ENCODE data around the gene SEC16A.
A peak's percentile ranks its signal among the peaks of the same experiment; 100 is the strongest.

The SEC16A gene

GRCh38 chr9:136482793-136483588, at the start of gene SEC16A:
TSS of gene SEC16A (minus strand) at chr9:136483040. CDS start at chr9:136477615, 5,425 bp downstream.
- DNase-seq (ENCODE audit: low read depth), result peak; percentile 99

GRCh38 chr9:136531904-136532798, 49.3 kb upstream of the SEC16A start:
- no peak for DNase-seq (ENCODE audit: low read depth)

- DNase-seq (ENCODE audit: low read depth), result no peak
These were observed 48.5 kb upstream of the SEC16A start for GRCh38 chr9:136531186-136531903.

- DNase-seq (ENCODE audit: low read depth), result no peak
These were observed 47.7 kb upstream of the SEC16A start for GRCh38 chr9:136530461-136531089.

GRCh38 chr9:136529516-136530460, 46.9 kb upstream of the SEC16A start:
- DNase-seq (ENCODE audit: low read depth), result no peak

GRCh38 chr9:136528716-136529341, 46.0 kb upstream of the SEC16A start:
- no peak for DNase-seq (ENCODE audit: low read depth)

- no peak for DNase-seq (ENCODE audit: low read depth)
These were observed 45.2 kb upstream of the SEC16A start for GRCh38 chr9:136527721-136528710.

GRCh38 chr9:136527131-136527530, 44.3 kb upstream of the SEC16A start:
- DNase-seq (ENCODE audit: low read depth), result no peak

- DNase-seq (ENCODE audit: low read depth), result no peak
These were observed 43.8 kb upstream of the SEC16A start for GRCh38 chr9:136526625-136527066.

GRCh38 chr9:136525841-136526499, 43.1 kb upstream of the SEC16A start:
- DNase-seq (ENCODE audit: low read depth), result no peak

GRCh38 chr9:136525207-136525606, 42.4 kb upstream of the SEC16A start:
- DNase-seq (ENCODE audit: low read depth), result no peak

- no peak for DNase-seq (ENCODE audit: low read depth)
These were observed 39.7 kb upstream of the SEC16A start for GRCh38 chr9:136522314-136523237.

GRCh38 chr9:136521537-136521936, 38.7 kb upstream of the SEC16A start:
- DNase-seq (ENCODE audit: low read depth), result no peak

- no peak for DNase-seq (ENCODE audit: low read depth)
These were observed 37.3 kb upstream of the SEC16A start for GRCh38 chr9:136520053-136520540.

- no peak for DNase-seq (ENCODE audit: low read depth)
These were observed 36.6 kb upstream of the SEC16A start for GRCh38 chr9:136519263-136520052.

- DNase-seq (ENCODE audit: low read depth), result no peak
These were observed 35.8 kb upstream of the SEC16A start for GRCh38 chr9:136518623-136519022.
